Activated naive CD4-positive, alpha-beta T cell treated with anti-CD3 and anti-CD28 coated beads, Interleukin-2, amount 50 U/mL, for 16 hours (primary cell): ENCODE data around the gene GAS2.
A peak's percentile ranks its signal among the peaks of the same experiment; 100 is the strongest.

Source experiments
- DNase-seq: peaks from one replicate; pipeline ENCODE4 v3.0.0-alpha.2; 2020

The GAS2 gene

DNA sequence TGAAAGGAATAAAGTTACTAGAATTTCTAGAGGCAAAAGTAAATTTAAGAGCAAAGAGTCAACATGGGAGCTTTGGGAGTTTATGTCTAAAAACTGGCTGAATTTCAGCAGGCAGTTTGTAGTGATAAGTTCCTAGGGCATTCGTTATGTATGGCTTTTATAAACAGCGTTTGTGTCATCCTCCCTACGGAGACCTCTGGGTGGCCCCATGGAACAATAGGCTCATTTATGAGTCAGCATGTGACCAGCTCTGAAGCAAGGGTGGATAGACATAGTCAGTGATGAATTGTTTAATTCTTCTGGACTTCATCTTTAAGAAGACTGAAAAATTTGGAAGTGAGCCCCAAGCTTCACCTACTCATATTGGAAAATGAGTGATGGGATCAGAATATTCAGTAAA lies 126.1 kb downstream of the GAS2 start:
- no peak for DNase-seq

DNA sequence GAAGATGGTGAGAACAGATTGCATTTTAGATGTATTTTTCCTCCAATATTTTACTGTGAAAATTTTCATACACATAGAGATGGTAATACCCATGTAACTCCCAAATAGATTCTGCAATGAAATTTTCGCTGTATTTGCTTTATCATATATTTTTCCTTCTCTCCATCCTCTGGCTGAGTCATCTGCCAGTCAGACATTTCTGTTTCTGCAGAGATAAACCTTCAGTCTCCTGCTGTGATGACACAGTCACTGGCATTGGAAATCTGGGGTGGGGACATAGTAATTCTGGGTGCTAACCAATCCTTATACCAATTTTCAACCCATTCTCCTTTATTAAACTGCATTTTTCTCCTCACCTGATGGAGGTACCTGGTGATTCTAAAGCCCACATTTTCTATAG lies 129.5 kb downstream of the GAS2 start:
- no peak for DNase-seq

DNA sequence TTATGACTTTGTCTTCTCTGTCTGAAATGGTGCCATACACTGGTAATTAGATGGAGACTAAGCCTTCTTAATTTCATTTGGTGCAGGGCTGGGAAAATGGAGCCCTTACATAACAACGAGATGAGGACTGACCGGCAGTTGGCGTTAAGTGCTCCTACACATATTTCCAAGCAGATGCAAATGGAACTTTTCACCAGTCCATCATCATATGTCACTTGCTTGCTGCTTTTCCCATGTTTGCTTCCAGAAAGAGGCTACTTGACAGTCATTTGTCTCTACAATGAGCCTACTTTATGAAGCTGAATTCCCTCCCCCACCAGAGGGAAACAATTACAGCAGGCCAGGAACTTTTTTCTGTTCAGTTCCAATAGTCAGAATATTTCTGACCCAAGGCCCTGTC lies 130.6 kb downstream of the GAS2 start:
- no peak for DNase-seq

DNA sequence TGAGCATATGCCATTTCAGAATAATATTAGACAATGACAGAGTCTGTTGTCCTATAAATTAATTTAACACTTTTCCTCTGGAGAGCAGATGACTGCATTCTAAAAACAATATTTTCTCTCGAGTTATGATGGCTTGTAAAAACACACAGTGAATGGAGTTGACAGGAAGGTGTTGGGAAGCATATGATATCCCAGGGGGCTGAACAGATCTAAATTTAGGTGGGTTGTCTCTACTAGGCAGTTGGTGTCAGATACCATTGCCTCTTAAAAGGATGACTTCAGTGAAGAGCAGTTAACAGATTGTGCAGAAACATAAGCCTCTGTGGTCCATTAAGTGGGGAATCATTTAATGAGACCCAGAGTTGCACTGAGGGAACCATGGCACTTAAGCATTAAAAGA lies 132.5 kb downstream of the GAS2 start:
- DNase-seq, result no peak

DNA sequence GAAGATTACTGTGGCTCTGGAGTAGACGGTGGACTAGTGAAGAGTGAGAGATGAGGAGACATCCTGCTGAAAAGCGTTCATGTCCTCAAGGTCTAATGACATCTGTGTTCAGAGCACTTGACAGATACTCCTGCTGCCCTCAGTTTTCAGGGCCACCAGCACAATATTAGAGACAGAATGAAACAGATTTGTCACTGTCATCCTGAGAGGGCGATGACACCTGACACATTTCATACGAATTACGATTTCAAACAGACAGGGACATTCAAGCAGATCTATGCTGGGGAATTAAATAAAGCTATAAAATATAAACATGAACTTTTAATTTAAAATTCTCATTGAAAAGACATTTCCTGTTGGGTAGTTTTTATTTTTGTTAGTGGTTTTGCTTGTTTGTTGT lies 134.1 kb downstream of the GAS2 start:
- no peak for DNase-seq

DNA sequence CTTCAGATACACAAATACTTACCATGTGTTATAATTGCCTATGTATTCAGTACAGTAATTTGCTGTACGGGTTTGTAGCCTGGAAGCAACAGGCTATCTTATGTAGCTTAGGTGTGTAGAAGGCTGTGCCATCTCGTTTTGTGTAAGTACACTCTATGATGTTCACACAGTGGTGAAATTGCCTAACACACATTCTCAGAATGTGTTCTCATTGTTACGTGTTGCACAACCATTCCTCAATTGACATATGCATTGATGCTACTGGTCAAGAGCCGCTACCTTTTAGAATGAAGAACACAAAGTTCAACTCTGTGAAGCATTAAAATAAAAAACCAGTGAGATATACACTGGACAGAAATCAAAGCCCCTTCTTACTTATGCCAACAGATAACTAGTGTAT lies 136.4 kb downstream of the GAS2 start:
- DNase-seq, result no peak

DNA sequence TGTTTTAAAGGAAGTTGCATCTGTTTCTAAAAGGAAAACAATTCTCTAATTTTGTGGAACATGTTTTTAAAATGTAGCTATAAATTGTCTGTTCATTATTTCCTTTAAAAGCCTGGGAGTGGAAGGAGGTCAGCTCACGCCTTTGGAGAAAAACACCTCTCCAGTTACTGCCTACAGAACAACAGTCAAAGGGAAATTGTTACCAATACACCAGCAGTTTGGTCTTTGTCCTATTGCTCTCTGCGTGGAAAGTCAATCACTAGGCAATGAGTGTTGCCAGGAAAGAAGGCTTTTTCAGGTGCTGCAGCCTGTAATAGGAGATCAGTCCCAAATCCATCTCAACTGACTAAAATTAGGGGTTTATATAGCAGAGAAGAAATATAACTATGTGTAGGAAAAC lies 141.0 kb downstream of the GAS2 start:
- DNase-seq, result no peak

DNA sequence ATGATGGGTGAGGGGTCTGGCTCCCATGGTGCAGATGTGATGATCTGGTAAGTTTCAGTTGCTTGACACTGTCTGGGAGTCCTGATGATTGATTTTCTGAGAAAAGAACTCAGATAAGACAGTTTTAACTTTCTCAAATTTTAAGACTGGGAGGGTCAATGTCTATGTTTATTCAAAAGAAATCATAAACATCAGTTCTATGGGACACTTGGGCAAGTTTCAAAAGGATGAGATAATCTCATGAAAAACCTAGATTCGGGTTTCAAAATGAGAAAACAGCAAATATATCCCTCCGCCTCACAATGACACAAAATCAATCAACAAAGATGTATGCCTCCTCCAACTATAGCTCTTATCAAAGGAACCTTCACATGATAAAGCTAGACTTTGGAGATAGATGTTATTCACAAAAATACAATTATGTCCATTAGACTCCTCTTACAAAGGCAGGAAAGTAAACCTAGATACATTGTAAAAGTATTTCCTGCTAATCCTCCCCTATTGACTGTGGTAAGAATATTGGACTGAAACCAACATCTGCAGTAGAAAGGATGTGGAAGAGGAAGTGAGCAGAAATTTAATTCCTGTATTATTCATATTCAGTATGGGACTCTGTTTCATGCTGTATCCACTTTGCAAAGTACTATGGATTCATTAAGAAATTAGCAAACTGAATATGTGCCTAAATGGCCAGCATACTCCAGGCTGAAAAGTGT lies 141.6 kb downstream of the GAS2 start:
- no peak for DNase-seq

DNA sequence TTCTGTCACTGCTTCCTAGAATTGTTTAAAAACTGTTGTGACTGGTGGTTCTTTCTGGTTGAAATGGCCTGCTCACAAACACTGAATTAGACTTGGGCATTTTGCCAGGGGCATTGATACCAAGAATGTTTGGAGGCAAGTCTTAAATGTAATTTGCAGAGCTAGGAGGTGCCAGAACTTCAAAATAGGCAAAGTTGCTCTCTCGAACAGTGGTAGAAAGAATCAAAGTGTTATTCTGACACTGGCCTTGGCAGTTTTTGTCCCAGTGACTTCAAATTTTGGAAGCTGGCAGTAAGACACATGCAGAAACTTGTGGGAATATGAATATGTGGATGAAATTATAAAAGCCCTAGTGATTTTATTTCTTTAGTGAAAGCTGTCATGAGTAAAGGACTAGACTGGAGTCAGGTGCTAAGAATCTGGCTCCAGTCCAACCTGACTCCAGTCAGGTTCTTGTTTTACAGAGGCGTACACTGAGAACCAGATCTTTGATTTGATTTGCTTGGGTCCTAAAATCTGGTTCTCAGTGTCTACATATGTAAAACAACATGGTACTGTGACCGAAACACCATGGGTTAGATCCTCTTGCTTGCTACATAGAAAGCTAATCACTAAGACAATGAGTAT lies 142.3 kb downstream of the GAS2 start:
- no peak for DNase-seq

DNA sequence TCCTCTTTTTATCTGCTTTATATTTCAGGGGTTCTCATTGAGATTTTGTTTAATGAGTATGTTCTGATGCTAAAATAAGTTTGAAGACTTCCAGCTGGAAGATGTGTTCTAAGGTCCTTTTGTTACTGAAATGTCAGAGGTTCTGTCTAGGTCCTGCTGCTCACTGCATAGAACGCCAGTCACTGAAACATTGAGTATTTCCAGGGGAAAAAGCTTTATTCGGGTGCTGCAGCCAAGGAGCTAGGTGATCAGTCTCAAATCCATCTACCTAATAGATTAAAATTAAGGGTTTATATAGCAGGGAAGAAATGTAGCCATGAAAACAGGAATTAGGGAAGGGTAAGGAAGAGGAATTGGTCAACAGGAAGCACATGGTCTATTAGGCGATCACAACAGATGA lies 143.5 kb downstream of the GAS2 start:
- no peak for DNase-seq

DNA sequence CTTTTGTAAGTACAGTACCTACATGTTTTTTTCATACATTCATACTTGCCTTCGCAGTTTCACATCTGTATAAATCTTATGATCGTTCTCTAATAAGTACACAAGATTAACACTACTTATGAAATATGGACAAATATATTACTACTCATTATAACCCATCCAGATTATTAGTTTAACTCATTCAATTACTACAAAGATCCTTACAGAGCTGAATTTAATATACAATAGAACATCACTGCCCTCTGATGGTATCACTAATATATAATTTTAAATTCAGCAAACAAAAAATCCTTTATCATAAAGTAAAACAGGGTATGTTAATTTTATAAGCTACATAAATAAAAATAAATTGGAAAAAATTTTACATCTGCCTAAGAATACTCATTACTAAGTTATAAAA lies 155.8 kb downstream of the GAS2 start:
- DNase-seq, result no peak

DNA sequence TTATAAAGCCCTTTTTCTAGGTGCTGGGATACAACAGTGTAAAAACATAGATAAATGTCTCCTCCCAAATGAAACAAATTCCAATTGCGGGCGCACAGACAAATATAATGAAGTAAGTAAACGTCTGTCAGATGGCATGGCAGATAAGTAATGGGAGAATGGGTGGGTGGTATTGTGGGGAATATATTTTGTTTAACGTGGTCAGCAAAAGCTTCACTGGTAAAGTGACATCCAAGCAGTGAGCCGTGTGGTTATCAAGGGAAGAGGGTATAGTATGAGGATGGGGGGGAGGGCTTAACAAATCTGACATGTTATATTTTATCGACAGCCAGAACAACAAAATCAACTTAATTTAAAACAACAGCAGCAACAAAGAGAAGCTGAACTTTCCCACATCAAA lies 162.0 kb downstream of the GAS2 start:
- no peak for DNase-seq

DNA sequence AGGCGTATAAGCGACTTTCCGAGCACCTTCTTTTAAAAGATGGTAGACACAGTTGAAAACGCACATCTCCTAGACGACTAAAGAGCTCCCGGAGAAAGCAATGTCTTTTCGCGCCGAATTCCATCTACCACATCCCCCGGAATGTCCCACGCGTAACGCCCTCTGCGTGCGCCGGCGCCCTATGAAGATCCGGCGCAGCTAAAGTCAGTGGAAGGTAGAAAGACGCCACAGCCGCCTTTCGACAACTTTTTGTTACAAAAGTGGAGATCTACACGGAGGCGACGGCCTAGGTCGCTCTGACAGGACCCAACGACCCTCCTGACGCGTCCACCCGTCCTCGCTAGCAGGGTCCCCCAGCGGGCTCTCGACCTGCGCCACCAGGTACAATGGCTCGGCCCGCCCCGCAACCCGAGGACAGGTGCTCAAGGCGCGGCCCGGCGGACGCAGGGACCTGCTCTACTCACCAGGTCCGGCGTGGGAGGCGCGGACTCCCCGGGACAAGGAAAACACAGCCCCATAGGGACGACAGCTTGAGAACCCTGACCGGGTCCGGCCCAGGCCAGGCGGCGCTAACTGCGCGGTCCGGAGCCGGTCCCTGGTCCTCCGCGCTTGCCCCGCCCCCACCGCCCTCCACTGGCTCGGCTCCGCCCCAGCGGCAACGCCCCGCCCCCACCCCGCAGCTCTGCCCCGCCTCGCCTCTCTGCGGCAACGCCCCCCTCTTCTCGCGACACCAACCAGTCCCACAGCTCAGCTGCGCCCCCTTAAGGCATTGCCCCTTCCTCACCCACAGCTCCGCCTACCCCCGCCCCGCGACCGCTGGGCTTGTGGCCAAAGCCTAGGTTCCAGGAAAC lies 163.0 kb downstream of the GAS2 start, which contains the start of gene SVIP:
TSS of gene SVIP (minus strand) at position 571 of the 851 bp plus-strand sequence. CDS start at position 518, 53 bp downstream.
- DNase-seq, result peak; percentile 93

DNA sequence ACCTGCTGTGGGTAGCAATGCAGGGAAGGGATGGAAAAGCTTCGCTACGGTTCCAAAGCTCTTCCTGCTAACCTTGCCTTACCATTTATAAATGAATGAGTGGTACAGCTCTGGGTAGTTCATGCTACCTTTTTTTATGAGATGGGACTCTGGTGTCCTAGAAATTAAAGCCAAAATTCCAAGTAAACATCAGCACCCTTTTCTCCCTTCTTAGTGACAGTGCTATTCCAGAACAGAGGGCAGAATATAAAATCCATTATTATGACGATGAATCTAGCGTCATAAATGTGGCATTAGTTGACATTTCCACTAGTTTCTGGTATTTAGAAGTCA lies 163.6 kb downstream of the GAS2 start:
- DNase-seq, result no peak

DNA sequence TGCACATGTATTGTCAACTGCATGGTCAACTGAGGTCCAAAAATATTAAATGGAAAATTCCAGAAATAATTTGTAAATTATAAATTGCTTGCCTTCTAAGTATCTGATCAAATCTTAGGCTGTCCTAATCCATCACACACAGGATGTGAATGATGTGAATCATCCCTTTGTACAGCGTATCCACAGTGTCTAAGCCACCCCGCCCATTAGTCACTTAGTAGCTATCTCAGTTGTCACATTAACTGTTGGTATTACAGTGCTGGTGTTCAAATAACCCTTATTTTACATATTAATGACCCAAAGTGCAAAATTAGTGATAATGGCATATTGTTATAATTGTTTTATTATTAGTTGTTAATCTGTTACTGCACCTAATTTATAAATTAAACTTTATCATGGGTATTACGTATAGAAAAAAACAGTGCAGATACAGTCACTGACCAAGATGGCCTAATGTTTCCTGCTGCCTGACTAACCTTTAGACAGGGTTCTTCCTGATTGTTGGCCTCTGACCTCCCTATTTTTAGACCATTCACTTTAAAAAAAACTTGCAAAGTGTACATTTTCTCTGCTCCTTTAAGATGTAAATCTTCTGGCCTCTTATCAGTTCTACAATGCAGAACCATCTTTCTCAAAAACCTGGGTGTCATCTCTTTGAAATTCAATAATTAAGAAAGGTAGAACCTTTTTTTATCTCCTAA lies 166.1 kb downstream of the GAS2 start:
- no peak for DNase-seq

DNA sequence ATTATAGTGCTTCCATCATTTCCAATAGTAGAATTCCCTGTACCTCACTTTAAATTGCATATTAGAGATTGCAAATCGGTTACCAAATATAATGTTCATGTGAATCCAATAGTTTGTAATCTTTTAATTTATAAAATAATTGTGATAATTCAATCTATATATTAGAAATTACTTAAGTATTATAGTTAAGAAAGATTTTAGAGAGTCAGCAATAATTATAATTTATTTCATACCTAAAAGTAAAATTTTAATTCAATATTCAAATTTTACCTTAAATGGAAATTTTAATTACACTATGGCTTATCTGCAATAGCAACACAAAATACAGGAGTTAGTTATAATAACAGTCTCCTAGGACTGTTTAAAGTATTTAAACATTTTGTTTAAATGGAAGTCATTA lies 180.3 kb downstream of the GAS2 start:
- DNase-seq, result no peak

DNA sequence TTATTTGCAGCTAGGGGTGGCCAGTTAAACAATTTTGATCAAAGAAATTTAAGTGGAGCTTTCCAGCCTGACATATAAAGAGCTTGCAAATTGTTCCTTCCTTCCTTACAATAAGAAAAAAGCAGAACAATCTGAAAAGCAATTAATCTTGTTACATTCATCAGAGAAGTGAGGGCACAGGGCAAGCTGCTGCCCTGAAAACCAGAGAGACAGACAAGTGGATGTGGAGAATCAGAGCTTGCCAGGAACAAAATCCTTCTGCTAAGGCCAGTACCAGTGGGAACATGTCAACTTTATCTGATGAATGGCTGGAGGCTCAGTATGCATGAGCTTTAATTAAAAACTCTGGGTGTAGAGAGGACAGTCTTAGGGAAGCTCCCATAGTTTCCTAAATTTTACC lies 185.1 kb downstream of the GAS2 start:
- no peak for DNase-seq

DNA sequence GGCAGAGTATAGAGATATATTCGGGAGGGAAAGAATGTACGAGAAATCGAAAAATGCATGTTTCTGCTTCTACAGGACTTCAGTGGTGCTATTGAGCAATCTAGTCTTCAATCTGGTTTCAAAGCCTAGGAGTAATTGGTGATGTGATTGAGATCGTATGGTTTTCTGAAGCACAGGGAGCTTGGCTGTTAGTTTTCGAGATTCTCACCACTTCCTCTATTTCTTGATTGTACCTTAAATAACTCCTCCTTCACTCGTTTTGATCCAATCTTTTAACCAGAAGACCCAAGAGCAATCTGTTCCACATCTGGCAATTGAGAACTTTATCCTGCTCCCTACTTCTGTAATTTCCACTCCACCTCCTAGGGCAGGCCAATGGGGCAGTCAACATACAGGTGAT lies 193.3 kb downstream of the GAS2 start:
- no peak for DNase-seq

DNA sequence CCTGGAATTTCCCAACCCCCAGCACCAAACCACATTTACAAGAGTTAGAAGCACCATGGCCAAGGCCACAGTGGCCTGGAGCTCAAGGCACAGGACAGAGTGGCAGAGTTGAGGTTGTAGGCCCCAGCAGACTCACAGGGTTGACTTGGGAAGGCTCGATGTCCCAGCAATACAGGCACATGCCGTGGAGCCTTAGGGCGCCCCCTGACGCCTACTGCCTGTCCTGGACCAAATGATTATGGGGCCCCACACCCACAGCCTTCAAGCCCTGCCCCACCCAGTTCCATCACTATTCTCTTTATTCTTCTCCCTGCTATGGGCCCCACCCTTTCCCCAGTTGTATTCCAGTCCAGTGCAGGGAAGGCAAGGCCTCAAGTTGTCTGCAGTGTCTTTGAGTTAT lies 193.8 kb downstream of the GAS2 start, which contains the start of gene CCDC179:
TSS of gene CCDC179 (minus strand) at position 234 of the 400 bp plus-strand sequence. CDS start at position 181, 53 bp downstream.
- no peak for DNase-seq
